HL-60 (cell line): Measurements from ENCODE around the gene ITSN1.

Experiments
- DNase-seq, 2 experiments: peaks; one replicate each; pipeline ENCODE4 v3.0.0-alpha.2; 2010 to 2020; ENCODE audit warnings: low read depth in 1 of 2, low spot score in 1 of 2
- H3K27ac ChIP-seq: fragments of 250-450 bp; sonication (Bioruptor Pico); replicated peaks from 2 replicates; pipeline ENCODE4 v1.5.1; 2020; ENCODE audit warnings: mild to moderate bottlenecking, moderate library complexity
- H3K27me3 ChIP-seq: fragments of 250-450 bp; sonication (Bioruptor Pico); 2 replicates; pipeline ENCODE4 v1.5.1; 2021; ENCODE audit warnings: mild to moderate bottlenecking, moderate library complexity; ENCODE audit not compliant: insufficient read depth, poor library complexity, severe bottlenecking
- H3K4me3 ChIP-seq: replicated peaks from 2 replicates; pipeline ENCODE4 v1.5.1; 2011; ENCODE audit warnings: mild to moderate bottlenecking, control low read depth, low read length; ENCODE audit not compliant: insufficient read depth
- CTCF ChIP-seq: IDR thresholded peaks from one replicate; pipeline ENCODE4 v1.5.1; 2011; ENCODE audit warnings: low read length, control low read depth, inconsistent platforms; ENCODE audit not compliant: insufficient read depth
- GABPA ChIP-seq: IDR thresholded peaks from 2 replicates; pipeline ENCODE4 v1.6.1; 2012; ENCODE audit warnings: low read depth
- POLR2AphosphoS5 ChIP-seq: IDR thresholded peaks from 2 replicates; pipeline ENCODE4 v1.6.1; 2012; ENCODE audit warnings: low read depth
- REST ChIP-seq: IDR thresholded peaks from 2 replicates; pipeline ENCODE4 v1.6.1; 2012; ENCODE audit warnings: low read depth; ENCODE audit not compliant: insufficient replicate concordance
- SPI1 ChIP-seq: IDR thresholded peaks from 2 replicates; pipeline ENCODE4 v1.6.1; 2012; ENCODE audit warnings: low read depth, mild to moderate bottlenecking, borderline replicate concordance

ITSN1 gene

DNA sequence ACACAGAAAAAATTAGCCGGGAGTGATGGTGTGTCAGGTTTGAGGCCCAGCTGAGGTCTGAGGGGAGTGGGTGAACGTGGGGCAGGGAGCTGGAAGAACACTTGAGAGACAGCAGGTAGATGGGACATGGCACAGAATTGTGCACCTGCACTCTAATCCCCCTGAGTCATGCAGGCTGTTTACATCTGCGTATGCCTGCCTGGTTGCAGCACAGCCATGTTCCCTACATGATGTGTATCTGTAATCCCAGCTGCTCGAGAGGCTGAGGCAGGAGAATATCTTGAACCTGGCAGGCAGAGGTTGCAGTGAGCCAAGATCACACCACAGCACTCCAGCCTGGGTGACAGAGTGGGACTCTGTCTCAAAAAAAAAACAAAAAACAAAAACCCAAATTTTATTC is 228.5 kb downstream of the ITSN1 start:
- no peaks in the 10 kb centered on the region for H3K27me3 ChIP-seq
- no peak for TF ChIP-seq CTCF
- TF ChIP-seq POLR2AphosphoS5, result no peak
- TF ChIP-seq SPI1, result no peak
- no peak for TF ChIP-seq GABPA
- no peak for TF ChIP-seq REST
- no peak overlapping the region for H3K4me3 ChIP-seq
- H3K27ac ChIP-seq, result no peak overlapping the region
- DNase-seq, result no peak

GRCh38 chr21:33871171-33871570 is 228.9 kb downstream of the ITSN1 start:
- DNase-seq, result no peak
- no peak overlapping the region for H3K27ac ChIP-seq
- no peak for TF ChIP-seq REST
- no peak for TF ChIP-seq POLR2AphosphoS5
- TF ChIP-seq SPI1, result no peak
- no peak for TF ChIP-seq CTCF
- TF ChIP-seq GABPA, result no peak
- no peaks in the 10 kb centered on the region for H3K27me3 ChIP-seq
- no peak overlapping the region for H3K4me3 ChIP-seq

GRCh38 chr21:33872881-33873515 is 230.7 kb downstream of the ITSN1 start:
- TF ChIP-seq GABPA, result no peak
- TF ChIP-seq SPI1, result no peak
- no peak for TF ChIP-seq REST
- no peak for TF ChIP-seq CTCF
- no peak for TF ChIP-seq POLR2AphosphoS5
- no peak for DNase-seq
- Histone ChIP-seq H3K4me3 (no peak overlapping the region), H3K27me3 (no peaks in the 10 kb centered on the region), H3K27ac (no peak overlapping the region)
